Activated CD4-positive, alpha-beta memory T cell treated with anti-CD3 and anti-CD28 coated beads for 36 hours (primary cell): ENCODE data around the gene FGF7. TPM values are rescaled to one million over a fixed set of nuclear protein-coding genes. Genes with fewer than 3 reads are reported as not detected.
"Not testable (repeated sequence)": the region's sequence is repeated elsewhere in the genome, so short reads cannot be mapped to it uniquely, and the experiment has no call there.

Experiments used
- CTCF ChIA-PET: fragments of 350-600 bp; sonication (Branson Sonifier 250); formaldehyde crosslinking; loops from one replicate; lab custom pipeline; 2021; ENCODE audit warnings: antibody characterized with exemption, inconsistent platforms; lab: Charles Lee
- POLR2A ChIA-PET: fragments of 350-600 bp; sonication (Branson Sonifier 250); formaldehyde crosslinking; loops from one replicate; lab custom pipeline; 2021; ENCODE audit warnings: antibody characterized with exemption; lab: Charles Lee
- DNase-seq: peaks from one replicate; pipeline ENCODE4 v3.0.0-alpha.2; 2020
- H3K27ac Mint-ChIP-seq: one replicate; pipeline ENCODE4 v1.8.0; 2021; ENCODE audit warnings: mixed read lengths
- H3K27me3 Mint-ChIP-seq: one replicate; pipeline ENCODE4 v1.8.0; 2021; ENCODE audit warnings: mixed read lengths
- H3K36me3 Mint-ChIP-seq: one replicate; pipeline ENCODE4 v1.8.0; 2021; ENCODE audit warnings: mixed read lengths
- H3K4me1 Mint-ChIP-seq: one replicate; pipeline ENCODE4 v1.8.0; 2021; ENCODE audit warnings: low read depth, mixed read lengths
- H3K4me3 Mint-ChIP-seq: one replicate; pipeline ENCODE4 v1.8.0; 2021; ENCODE audit warnings: mild to moderate bottlenecking, mixed read lengths
- H3K9me3 Mint-ChIP-seq: one replicate; pipeline ENCODE4 v1.8.0; 2021; ENCODE audit warnings: mixed read lengths
- intact Hi-C: fragments of 100-400 bp; cut with micrococcal nuclease; formaldehyde crosslinking; loops from one replicate; pipeline ENCODE4 v1.15.1; 2023
- total RNA-seq, 2 experiments: library from RNA; stranded (reverse); gene quantifications; one replicate each; pipeline ENCODE4 v1.2.3, GENCODE V29; 2021

The FGF7 gene
- total RNA-seq, 2 experiments from 2014 or later: not detected

- Mint-ChIP-seq H3K4me3 (no peak overlapping the region), H3K27ac (no peak overlapping the region), H3K27me3 (no peaks in the 10 kb centered on the region), H3K36me3 (no peaks in the 10 kb centered on the region), H3K4me1 (peaks cover 3% of the 10 kb centered on the region), H3K9me3 (no peaks in the 10 kb centered on the region)
- ChIA-PET POLR2A (no interaction called here), CTCF (interaction anchor here (0.6 to 1.5 kb wide), 2 partner anchors 78 to 531 kb away, joined by 4 to 5 read pairs; no protein-coding TSS in a partner anchor)
- intact Hi-C loops: loop anchor here (10.0 kb wide), 1 partner anchor 672 kb away; no protein-coding TSS in a partner anchor
- no peak for DNase-seq
Measured at GRCh38 chr15:49472338-49472737, 49.3 kb downstream of the FGF7 start.

GRCh38 chr15:49473031-49473430, 50.0 kb downstream of the FGF7 start:
- no peaks in the 10 kb centered on the region for H3K36me3 Mint-ChIP-seq
- DNase-seq: no peak
- intact Hi-C loops: loop anchor here (10.0 kb wide), 1 partner anchor 672 kb away; no protein-coding TSS in a partner anchor
- ChIA-PET CTCF (interaction anchor here (1.5 kb wide), 1 partner anchor 530 kb away, joined by 5 read pairs; no protein-coding TSS in a partner anchor), POLR2A (no interaction called here)
- H3K27me3 Mint-ChIP-seq: no peaks in the 10 kb centered on the region
- H3K27ac Mint-ChIP-seq: no peak overlapping the region
- no peak overlapping the region for H3K4me3 Mint-ChIP-seq
- no peaks in the 10 kb centered on the region for H3K9me3 Mint-ChIP-seq
- peaks cover 3% of the 10 kb centered on the region for H3K4me1 Mint-ChIP-seq

GRCh38 chr15:49478021-49478420, 55.0 kb downstream of the FGF7 start:
- intact Hi-C loops: loop anchor here (10.0 kb wide), 1 partner anchor 667 kb away; no protein-coding TSS in a partner anchor
- CTCF ChIA-PET, H3K27ac Mint-ChIP-seq, DNase-seq, H3K9me3 Mint-ChIP-seq, H3K4me3 Mint-ChIP-seq, H3K4me1 Mint-ChIP-seq, H3K27me3 Mint-ChIP-seq, H3K36me3 Mint-ChIP-seq, POLR2A ChIA-PET: not testable (repeated sequence)

DNA sequence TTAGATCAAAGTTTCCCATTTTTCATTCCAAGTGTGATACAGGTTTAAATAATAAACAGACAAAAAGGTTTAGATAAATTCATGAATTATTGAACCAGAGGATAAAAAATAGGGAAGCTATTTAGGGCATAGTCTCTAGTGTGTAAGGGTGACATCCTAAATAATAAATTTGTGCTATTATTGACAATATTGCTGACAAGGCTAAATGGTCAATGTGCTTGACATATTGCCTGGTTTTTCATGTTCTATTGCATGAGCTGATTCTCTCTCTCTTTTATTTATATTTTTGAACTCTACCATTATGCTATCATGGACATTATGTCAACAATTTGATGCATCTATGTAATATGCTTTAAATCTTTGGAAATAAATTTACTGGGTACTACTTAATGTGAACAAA, 55.9 kb downstream of the FGF7 start:
- DNase-seq, POLR2A ChIA-PET, H3K27ac Mint-ChIP-seq, H3K36me3 Mint-ChIP-seq, H3K9me3 Mint-ChIP-seq, H3K4me3 Mint-ChIP-seq, CTCF ChIA-PET, H3K4me1 Mint-ChIP-seq, H3K27me3 Mint-ChIP-seq: not testable (repeated sequence)
- intact Hi-C loops: loop anchor here (10.0 kb wide), 1 partner anchor 666 kb away; no protein-coding TSS in a partner anchor

DNA sequence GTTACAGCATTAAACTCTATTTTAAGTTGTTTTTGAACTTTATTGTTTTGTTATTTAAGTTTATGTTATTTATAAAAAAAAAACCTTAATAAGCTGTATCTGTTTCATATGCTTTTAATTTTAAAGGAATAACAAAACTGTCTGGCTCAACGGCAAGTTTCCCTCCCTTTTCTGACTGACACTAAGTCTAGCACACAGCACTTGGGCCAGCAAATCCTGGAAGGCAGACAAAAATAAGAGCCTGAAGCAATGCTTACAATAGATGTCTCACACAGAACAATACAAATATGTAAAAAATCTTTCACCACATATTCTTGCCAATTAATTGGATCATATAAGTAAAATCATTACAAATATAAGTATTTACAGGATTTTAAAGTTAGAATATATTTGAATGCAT, 62.4 kb downstream of the FGF7 start:
- POLR2A ChIA-PET: not testable (repeated sequence)

DNA sequence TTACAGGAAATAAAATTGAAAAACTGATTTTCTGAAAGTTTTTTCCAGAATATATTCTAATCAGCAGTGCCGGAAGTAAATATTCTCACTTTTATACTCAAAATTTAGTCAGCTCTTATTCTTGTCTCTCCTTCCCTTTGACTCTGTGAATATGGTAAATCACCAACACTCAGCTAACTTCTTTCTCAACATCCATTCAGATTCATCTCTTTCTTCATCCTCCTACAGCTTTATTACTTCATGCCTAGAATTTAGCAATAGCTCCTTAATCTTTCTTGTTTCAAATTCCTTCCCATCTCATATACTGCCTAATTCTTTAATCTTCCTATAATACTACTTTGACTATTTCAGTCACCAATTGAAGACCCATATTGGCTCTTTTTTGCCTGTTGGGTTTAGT, 67.9 kb downstream of the FGF7 start:
- ChIA-PET CTCF (no interaction called here), POLR2A (no interaction called here)
- no peak for DNase-seq
- no peak overlapping the region for H3K27ac Mint-ChIP-seq
- no peaks in the 10 kb centered on the region for H3K9me3 Mint-ChIP-seq
- H3K36me3 Mint-ChIP-seq: no peaks in the 10 kb centered on the region
- no peaks in the 10 kb centered on the region for H3K4me1 Mint-ChIP-seq
- H3K27me3 Mint-ChIP-seq: no peaks in the 10 kb centered on the region
- no peak overlapping the region for H3K4me3 Mint-ChIP-seq
- intact Hi-C loops: no loop called here

More for the DNA sequence above, 62.4 kb downstream of the FGF7 start:
- intact Hi-C loops, H3K4me1 Mint-ChIP-seq, H3K9me3 Mint-ChIP-seq, H3K36me3 Mint-ChIP-seq, CTCF ChIA-PET, DNase-seq, H3K27ac Mint-ChIP-seq, H3K27me3 Mint-ChIP-seq, H3K4me3 Mint-ChIP-seq: not testable (repeated sequence)

- no peaks in the 10 kb centered on the region for H3K4me1 Mint-ChIP-seq
- no peak overlapping the region for H3K27ac Mint-ChIP-seq
- DNase-seq: no peak
- H3K36me3 Mint-ChIP-seq: no peaks in the 10 kb centered on the region
- no peaks in the 10 kb centered on the region for H3K27me3 Mint-ChIP-seq
- no peaks in the 10 kb centered on the region for H3K9me3 Mint-ChIP-seq
- intact Hi-C loops: no loop called here
- POLR2A ChIA-PET: no interaction called here
- CTCF ChIA-PET: no interaction called here
- no peak overlapping the region for H3K4me3 Mint-ChIP-seq
Measured at GRCh38 chr15:49492151-49492550, 69.1 kb downstream of the FGF7 start.

GRCh38 chr15:49492830-49493229, 69.8 kb downstream of the FGF7 start:
- H3K9me3 Mint-ChIP-seq: no peaks in the 10 kb centered on the region

GRCh38 chr15:49494842-49495241, 71.8 kb downstream of the FGF7 start:
- Mint-ChIP-seq H3K9me3 (no peaks in the 10 kb centered on the region), H3K27me3 (no peaks in the 10 kb centered on the region), H3K36me3 (no peaks in the 10 kb centered on the region), H3K27ac (no peak overlapping the region), H3K4me3 (no peak overlapping the region), H3K4me1 (no peaks in the 10 kb centered on the region)
- intact Hi-C loops: no loop called here
- DNase-seq: no peak
- CTCF ChIA-PET: no interaction called here
- POLR2A ChIA-PET: no interaction called here

More at GRCh38 chr15:49492830-49493229, 69.8 kb downstream of the FGF7 start:
- ChIA-PET CTCF (no interaction called here), POLR2A (no interaction called here)
- Mint-ChIP-seq H3K4me1 (no peaks in the 10 kb centered on the region), H3K4me3 (no peak overlapping the region), H3K27me3 (no peaks in the 10 kb centered on the region), H3K27ac (no peak overlapping the region), H3K36me3 (no peaks in the 10 kb centered on the region)
- DNase-seq: no peak
- intact Hi-C loops: no loop called here

DNA sequence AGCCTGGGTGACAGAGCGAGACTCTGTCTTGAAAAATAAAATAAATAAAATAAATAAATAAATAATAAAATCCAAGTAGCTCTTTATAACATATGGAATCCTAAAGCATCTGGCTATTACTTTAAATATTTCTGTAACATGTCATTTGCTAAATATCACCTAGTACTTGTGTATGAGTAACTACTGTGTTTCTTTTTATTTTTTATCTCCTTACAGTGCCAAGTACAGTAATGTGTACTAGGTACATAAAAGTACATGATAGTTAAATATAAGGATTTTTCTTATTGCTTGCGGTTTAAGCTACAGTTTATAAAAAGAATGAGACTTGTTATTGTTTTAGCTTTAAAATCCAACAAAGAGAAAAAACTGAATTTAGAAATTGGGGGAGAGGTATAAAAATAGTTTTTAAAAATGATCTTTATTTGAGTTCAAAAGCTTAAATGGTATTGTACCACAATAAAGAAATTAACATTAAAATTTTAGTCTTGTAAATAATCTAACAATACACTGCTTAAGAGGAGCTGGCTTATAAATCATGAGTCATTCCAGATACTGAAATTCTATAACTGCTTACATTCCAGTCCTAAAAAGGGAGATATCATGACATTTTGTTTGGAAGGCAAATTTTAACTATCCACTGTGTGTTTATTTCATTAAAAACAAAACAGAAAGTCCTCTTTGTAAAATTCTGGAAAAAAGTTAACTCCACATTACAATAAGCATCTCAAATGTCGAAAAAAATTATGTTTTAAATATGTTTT, 73.1 kb downstream of the FGF7 start:
- CTCF ChIA-PET: no interaction called here
- POLR2A ChIA-PET: no interaction called here
- Mint-ChIP-seq H3K36me3 (no peaks in the 10 kb centered on the region), H3K4me1 (no peaks in the 10 kb centered on the region), H3K9me3 (peaks cover 3% of the 10 kb centered on the region), H3K27ac (no peak overlapping the region), H3K4me3 (no peak overlapping the region), H3K27me3 (no peaks in the 10 kb centered on the region)
- no peak for DNase-seq
- intact Hi-C loops: no loop called here

DNA sequence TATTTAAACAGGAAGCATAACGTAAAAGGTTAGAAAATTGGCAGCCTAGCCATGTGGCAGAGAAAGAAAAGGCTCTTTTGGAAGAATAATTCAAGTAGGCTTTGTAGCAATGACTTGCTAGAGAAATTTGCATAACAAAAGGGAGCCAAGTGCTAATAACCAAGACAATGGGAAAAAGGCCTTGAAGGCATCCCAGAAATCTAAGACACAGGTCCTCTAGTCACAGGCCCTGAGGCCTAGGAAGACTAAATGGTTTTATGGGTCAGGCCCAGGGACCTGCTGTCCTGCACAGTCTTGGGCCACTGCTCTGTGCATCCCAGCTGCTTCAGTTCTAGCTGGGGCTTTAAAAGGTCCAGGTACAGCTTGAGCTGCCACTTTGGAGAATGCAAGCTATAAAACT, 78.5 kb downstream of the FGF7 start:
- no peak overlapping the region for H3K4me3 Mint-ChIP-seq
- H3K4me1 Mint-ChIP-seq: no peaks in the 10 kb centered on the region
- ChIA-PET CTCF (no interaction called here), POLR2A (no interaction called here)
- DNase-seq: no peak
- H3K27me3 Mint-ChIP-seq: no peaks in the 10 kb centered on the region
- no peaks in the 10 kb centered on the region for H3K36me3 Mint-ChIP-seq
- intact Hi-C loops: no loop called here
- no peak overlapping the region for H3K27ac Mint-ChIP-seq
- peaks cover 12% of the 10 kb centered on the region for H3K9me3 Mint-ChIP-seq

DNA sequence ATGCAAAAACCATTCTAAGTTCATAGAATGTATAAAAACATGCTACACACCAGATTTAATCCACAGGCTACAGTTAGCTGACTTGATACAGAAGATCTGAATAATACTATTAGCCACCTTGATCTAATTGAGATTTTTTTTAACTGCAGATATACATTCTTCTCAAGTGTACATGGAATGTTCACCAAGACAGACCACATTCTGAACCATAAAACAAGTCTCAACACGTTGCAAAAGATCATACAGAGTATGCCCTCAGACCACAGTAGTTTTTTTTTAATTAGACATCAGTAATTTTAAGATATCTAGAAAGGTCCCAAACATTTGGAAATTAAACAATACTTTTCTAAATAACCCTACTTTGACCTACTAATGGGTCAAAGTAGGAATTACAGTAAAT, 83.3 kb downstream of the FGF7 start:
- no peak overlapping the region for H3K4me3 Mint-ChIP-seq
- POLR2A ChIA-PET: no interaction called here
- intact Hi-C loops: no loop called here

GRCh38 chr15:49507261-49507660, 84.2 kb downstream of the FGF7 start:
- intact Hi-C loops: no loop called here
- POLR2A ChIA-PET: no interaction called here
- CTCF ChIA-PET: no interaction called here
- no peak overlapping the region for H3K4me3 Mint-ChIP-seq
- no peaks in the 10 kb centered on the region for H3K4me1 Mint-ChIP-seq
- H3K27ac Mint-ChIP-seq: no peak overlapping the region
- H3K9me3 Mint-ChIP-seq: peaks cover 6% of the 10 kb centered on the region
- no peak for DNase-seq
- H3K27me3 Mint-ChIP-seq: no peaks in the 10 kb centered on the region
- H3K36me3 Mint-ChIP-seq: no peaks in the 10 kb centered on the region

More for the DNA sequence above, 83.3 kb downstream of the FGF7 start:
- no peaks in the 10 kb centered on the region for H3K27me3 Mint-ChIP-seq
- no peak overlapping the region for H3K27ac Mint-ChIP-seq
- H3K36me3 Mint-ChIP-seq: no peaks in the 10 kb centered on the region
- CTCF ChIA-PET: no interaction called here
- H3K4me1 Mint-ChIP-seq: no peaks in the 10 kb centered on the region
- peaks cover 7% of the 10 kb centered on the region for H3K9me3 Mint-ChIP-seq
- no peak for DNase-seq
